NCI-H526 treated with DMSO at 0.1 percent for 48 hours (cell line): ENCODE measurements around the gene SYTL1.

Experiments used
- DNase-seq: peaks from one replicate; lab custom pipeline; 2025; lab: John Stamatoyannopoulos, UW

The SYTL1 gene

GRCh38 chr1:27341525-27342252, at the start of gene SYTL1:
Gene SYTL1, plus strand, starts transcription at chr1:27342022. Its CDS starts 3,313 bp downstream, at chr1:27345335.
- DNase-seq: peak; percentile 48

- no peak for DNase-seq
Observed at GRCh38 chr1:27292106-27292505, 49.7 kb upstream of the SYTL1 start.

GRCh38 chr1:27293915-27294314, 47.9 kb upstream of the SYTL1 start:
- no peak for DNase-seq

- DNase-seq: no peak
Observed at GRCh38 chr1:27296773-27297291, 45.0 kb upstream of the SYTL1 start.

- no peak for DNase-seq
Observed at GRCh38 chr1:27297903-27298302, 43.9 kb upstream of the SYTL1 start.

- no peak for DNase-seq
Observed at GRCh38 chr1:27298632-27299384, 43.0 kb upstream of the SYTL1 start.

- DNase-seq: no peak
Observed at GRCh38 chr1:27299385-27300271, 42.2 kb upstream of the SYTL1 start.

- peak; percentile 33 for DNase-seq
Observed at GRCh38 chr1:27300341-27301051, 41.3 kb upstream of the SYTL1 start.

GRCh38 chr1:27301052-27301422, 40.8 kb upstream of the SYTL1 start:
- DNase-seq: no peak

GRCh38 chr1:27301582-27302199, 40.1 kb upstream of the SYTL1 start:
- DNase-seq: no peak

- no peak for DNase-seq
Observed at GRCh38 chr1:27302612-27303011, 39.2 kb upstream of the SYTL1 start.

GRCh38 chr1:27303509-27303908, 38.3 kb upstream of the SYTL1 start:
- no peak for DNase-seq

GRCh38 chr1:27306071-27306470, 35.8 kb upstream of the SYTL1 start:
- no peak for DNase-seq

GRCh38 chr1:27306892-27307761, 34.7 kb upstream of the SYTL1 start:
- DNase-seq: no peak

- no peak for DNase-seq
Observed at GRCh38 chr1:27307874-27308598, 33.8 kb upstream of the SYTL1 start.

GRCh38 chr1:27314169-27314568, 27.7 kb upstream of the SYTL1 start:
- DNase-seq: no peak

- DNase-seq: no peak
Observed at GRCh38 chr1:27314737-27315136, 27.1 kb upstream of the SYTL1 start.

- DNase-seq: no peak
Observed at GRCh38 chr1:27316860-27317259, 25.0 kb upstream of the SYTL1 start.

GRCh38 chr1:27318136-27318535, 23.7 kb upstream of the SYTL1 start:
- no peak for DNase-seq

- no peak for DNase-seq
Observed at GRCh38 chr1:27318596-27318995, 23.2 kb upstream of the SYTL1 start.
